Ovary (tissue), 9 donors: ENCODE measurements around the gene PGBD5. TPM values are rescaled to one million over a fixed set of nuclear protein-coding genes. Genes with fewer than 3 reads are reported as not detected.

Experiments used
- DNase-seq, 5 donors: peaks; one replicate each; pipeline ENCODE4 v3.0.0-alpha.2; 2019 to 2020
- H3K27ac ChIP-seq, 2 donors: fragments of 200-600 bp; one replicate each; pipeline versions ENCODE4 v1.5.1 to v1.8.0; 2019 to 2022
- H3K27me3 ChIP-seq: fragments of 200-600 bp; one replicate; pipeline ENCODE4 v1.8.0; 2022
- H3K36me3 ChIP-seq: fragments of 200-600 bp; sonication (generic); one replicate; pipeline ENCODE4 v1.5.1; 2019
- H3K4me1 ChIP-seq: one replicate; pipeline ENCODE4 v1.8.1; 2013; ENCODE audit warnings: mild to moderate bottlenecking, moderate library complexity; ENCODE audit not compliant: insufficient read depth
- H3K4me3 ChIP-seq: fragments of 200-600 bp; sonication (generic); one replicate; pipeline ENCODE4 v1.5.1; 2017
- H3K9me3 ChIP-seq, 2 donors: fragments of 200-600 bp in 1 of 2; sonication (generic) in 1 of 2; one replicate each; pipeline versions ENCODE4 v1.5.1 to v1.8.1; 2013 to 2019; ENCODE audit warnings: mild to moderate bottlenecking in 1 of 2, moderate library complexity in 1 of 2
- EP300 ChIP-seq: sonication (generic); formaldehyde crosslinking; IDR thresholded peaks from one replicate; pipeline ENCODE4 v1.6.1; 2017; ENCODE audit warnings: antibody characterized with exemption
- POLR2A ChIP-seq: fragments of 450-650 bp; IDR thresholded peaks from one replicate; pipeline ENCODE4 v1.6.1; 2017; ENCODE audit warnings: antibody characterized with exemption, mild to moderate bottlenecking, moderate library complexity
- WGBS, 3 donors: extraction: QIAGEN DNeasy Blood & Tissue Kit in 1 of 3; methylation state at CpG; one replicate each; pipeline versions ENCODE4 v1.1.5 to v1.1.7; 2013 to 2017; 5-methylcytosine and 5-hydroxymethylcytosine counted together
- intact Hi-C, 4 donors: fragments of 100-400 bp; cut with DNase I; formaldehyde crosslinking; loops; one replicate each; pipeline versions ENCODE4 v1.11.0 to v1.15.1; 2022 to 2023
- polyA plus RNA-seq, 2 donors: library from polyadenylated mRNA; stranded (reverse); fragments of 200-250 nt in 1 of 2; fragments of 350-450 nt in 1 of 2; fragmentation: Illumina TruSeq in 1 of 2; extraction: RNeasy Lipid Tissue Mini Kit (QIAGEN cat#74804) in 1 of 2; gene quantifications; one replicate each; pipeline ENCODE4 v1.2.3, GENCODE V29; 2013 to 2014
- total RNA-seq, 7 donors: library from RNA; depleted of rRNA in 2 of 7; stranded (reverse); fragments of >200 nt in 2 of 7; fragmentation: NEBNext Ultra II Directional in 3 of 7; extraction: Animal tissue kit (Norgen Biotek cat#: 25700) in 3 of 7; gene quantifications; one replicate each; pipeline versions ENCODE4 v1.1.0 to v1.2.4, GENCODE V29; 2016 to 2023
- TF ChIP-seq, protein P1 (sequence below), 3 donors: fragments of 450-650 bp in 2 of 3; fragments of 200-600 bp in 1 of 3; IDR thresholded peaks; one replicate each; pipeline versions ENCODE4 v1.5.1 to v1.8.0; 2016 to 2022; ENCODE audit warnings: antibody characterized with exemption in 3 of 3, mild to moderate bottlenecking in 1 of 3
- donor health status: DM: no; HTN: no; CAD: no; lungs with moderate emphysema.
- donor health status: DM: no; HTN: no; CAD: no.
- donor health status: Bipolar disorder and iron deficiency.
- donor health status: DM: yes; HTN: yes; CAD: no.
- donor health status: DM: no; HTN: no; CAD: no.
- donor health status: DM: yes; HTN: yes; CAD: no.

PGBD5 gene
- total and polyA plus RNA-seq, 9 donors: 0.12 to 2.6 (median 1.1) TPM

DNA sequence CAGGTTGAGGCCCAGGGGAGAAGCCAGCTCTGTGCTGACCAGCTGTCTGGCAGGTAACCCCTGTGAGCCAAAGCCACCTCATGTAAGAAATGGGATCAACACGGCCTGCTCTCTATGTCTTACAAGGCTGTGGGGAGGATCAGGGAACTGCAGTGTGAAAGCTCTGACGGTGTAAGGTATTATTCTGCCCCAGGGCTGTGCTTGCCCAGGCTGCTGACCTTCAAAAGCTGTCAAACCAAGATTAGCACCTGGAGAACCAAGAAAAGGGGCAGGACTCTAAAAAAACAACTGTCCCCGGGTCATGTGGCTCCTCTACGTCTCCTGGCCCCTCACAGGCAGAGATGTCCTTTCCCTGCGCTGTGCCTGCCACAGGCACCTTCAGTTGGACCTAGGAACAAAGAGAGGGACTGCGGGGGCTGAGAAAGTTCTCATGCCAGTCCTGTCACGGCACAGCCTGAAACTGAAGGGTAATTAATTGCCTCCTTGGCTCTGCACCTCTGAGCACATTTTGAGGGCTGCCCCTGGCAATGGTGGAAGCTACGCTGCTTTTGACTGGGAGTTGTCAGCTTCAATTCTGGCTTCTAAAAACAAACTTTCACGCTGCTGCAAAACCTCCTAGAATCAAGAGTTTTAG, 77.6 kb downstream of the PGBD5 start:
- Histone ChIP-seq H3K27ac (no peak overlapping the region), H3K4me3 (no peak overlapping the region), H3K36me3 (no peaks in the 10 kb centered on the region), H3K27me3 (no peaks in the 10 kb centered on the region), H3K4me1 (no peaks in the 10 kb centered on the region), H3K9me3 (no peaks in the 10 kb centered on the region)
- WGBS, 3 donors: 58 to 61% (median 59%) methylated on average over 9 of the region's 9 CpGs
- intact Hi-C loops: no loop called here
- no peak for DNase-seq
- TF ChIP-seq EP300 (no peak), POLR2A (no peak)
- TF ChIP-seq, protein P1, sequence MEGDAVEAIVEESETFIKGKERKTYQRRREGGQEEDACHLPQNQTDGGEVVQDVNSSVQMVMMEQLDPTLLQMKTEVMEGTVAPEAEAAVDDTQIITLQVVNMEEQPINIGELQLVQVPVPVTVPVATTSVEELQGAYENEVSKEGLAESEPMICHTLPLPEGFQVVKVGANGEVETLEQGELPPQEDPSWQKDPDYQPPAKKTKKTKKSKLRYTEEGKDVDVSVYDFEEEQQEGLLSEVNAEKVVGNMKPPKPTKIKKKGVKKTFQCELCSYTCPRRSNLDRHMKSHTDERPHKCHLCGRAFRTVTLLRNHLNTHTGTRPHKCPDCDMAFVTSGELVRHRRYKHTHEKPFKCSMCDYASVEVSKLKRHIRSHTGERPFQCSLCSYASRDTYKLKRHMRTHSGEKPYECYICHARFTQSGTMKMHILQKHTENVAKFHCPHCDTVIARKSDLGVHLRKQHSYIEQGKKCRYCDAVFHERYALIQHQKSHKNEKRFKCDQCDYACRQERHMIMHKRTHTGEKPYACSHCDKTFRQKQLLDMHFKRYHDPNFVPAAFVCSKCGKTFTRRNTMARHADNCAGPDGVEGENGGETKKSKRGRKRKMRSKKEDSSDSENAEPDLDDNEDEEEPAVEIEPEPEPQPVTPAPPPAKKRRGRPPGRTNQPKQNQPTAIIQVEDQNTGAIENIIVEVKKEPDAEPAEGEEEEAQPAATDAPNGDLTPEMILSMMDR (IDR thresholded peaks at IDR 0.05): no peak

DNA sequence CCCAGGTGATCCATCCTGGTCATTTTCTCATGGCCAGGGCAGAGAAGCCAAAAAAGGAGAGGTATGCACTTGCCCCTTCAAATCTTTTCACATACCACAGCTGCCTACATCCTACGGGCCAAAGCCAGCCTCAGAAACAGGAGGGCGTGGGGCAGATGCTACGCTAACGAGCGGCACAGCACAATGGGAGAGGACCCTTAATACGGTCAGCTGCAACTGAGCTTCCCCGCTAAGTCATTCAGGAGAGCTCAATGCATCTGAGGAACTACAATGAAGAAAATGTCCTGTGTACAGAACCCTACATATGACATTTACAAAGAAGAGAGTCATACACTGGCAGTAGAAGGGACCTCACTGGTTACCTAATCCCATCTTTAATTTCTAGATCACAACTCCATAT, 78.2 kb downstream of the PGBD5 start:
- intact Hi-C loops: no loop called here
- Histone ChIP-seq H3K27me3 (no peaks in the 10 kb centered on the region), H3K36me3 (no peaks in the 10 kb centered on the region), H3K27ac (no peak overlapping the region), H3K4me1 (no peaks in the 10 kb centered on the region), H3K4me3 (no peak overlapping the region), H3K9me3 (no peaks in the 10 kb centered on the region)
- 87 to 93% (median 89%) methylated on average over 7 of the region's 7 CpGs for WGBS, 3 donors
- DNase-seq: no peak
- TF ChIP-seq POLR2A (no peak), EP300 (no peak)
- TF ChIP-seq, protein P1 (IDR thresholded peaks at IDR 0.05): no peak

DNA sequence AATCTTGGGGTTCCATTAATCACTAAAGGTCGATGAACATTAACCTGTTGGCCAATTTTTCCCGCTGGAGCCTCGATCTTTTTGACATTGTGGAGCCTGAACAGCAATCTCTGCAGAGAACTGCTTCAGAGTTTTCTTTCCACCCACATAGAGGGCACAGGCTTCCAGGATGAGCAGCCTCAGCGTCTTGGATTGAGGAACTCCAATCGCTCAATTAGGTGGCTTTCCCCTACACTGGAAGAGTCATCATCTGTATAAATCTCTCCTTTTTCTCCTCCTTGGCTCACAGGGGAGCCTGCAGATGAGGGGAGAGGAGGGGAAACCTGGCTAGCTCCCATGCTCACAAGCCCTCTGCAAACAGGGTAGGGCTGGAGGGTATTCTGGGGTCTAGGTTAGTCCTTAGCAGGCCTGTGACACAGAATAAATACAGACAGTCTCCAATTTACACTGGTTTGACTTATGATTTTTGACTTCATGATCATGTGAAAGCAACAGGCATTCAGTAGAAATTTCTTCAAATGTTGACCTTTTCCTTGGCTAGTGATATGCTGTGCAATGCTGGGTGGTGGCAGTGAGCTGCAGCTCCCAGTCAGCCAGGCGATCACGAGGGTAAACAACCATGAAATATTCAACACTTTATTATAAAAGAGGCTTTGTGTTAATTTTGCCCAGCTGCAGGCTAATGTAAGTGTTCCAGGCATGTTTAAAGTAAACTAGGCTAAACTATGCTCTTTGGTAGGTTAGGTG, 80.8 kb downstream of the PGBD5 start:
- TF ChIP-seq, protein P1 (IDR thresholded peaks at IDR 0.05): no peak
- TF ChIP-seq POLR2A: no peak
- no peak for TF ChIP-seq EP300
- H3K4me3 ChIP-seq: no peak overlapping the region
- DNase-seq: no peak
- intact Hi-C loops: no loop called here
- H3K4me1 ChIP-seq: no peaks in the 10 kb centered on the region
- no peak overlapping the region for H3K27ac ChIP-seq
- no peaks in the 10 kb centered on the region for H3K27me3 ChIP-seq
- no peaks in the 10 kb centered on the region for H3K9me3 ChIP-seq
- WGBS, 3 donors: 70 to 84% (median 77%) methylated on average over 7 of the region's 7 CpGs
- H3K36me3 ChIP-seq: no peaks in the 10 kb centered on the region

DNA sequence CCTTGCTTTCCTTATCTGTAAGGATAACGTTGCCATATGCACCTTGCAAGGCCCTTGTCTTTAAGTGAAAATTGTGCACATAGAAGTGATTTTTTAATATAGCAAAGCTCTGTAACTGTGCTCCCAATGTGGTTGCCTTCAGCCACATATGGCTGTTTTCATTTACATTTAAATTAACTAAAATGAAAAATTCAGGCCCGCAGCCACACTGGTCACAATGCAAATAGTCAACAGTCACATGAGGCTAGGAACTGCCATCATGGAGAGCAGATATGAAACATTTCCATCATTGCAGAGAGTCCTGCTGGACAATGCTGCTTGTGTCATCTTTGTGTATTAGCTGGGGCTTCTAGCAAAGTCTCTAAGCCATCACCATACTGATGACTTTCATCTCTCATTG, 83.4 kb downstream of the PGBD5 start:
- 82 to 94% (median 86%) methylated on average over 2 of the region's 2 CpGs for WGBS, 3 donors
- Histone ChIP-seq H3K4me1 (no peaks in the 10 kb centered on the region), H3K36me3 (no peaks in the 10 kb centered on the region), H3K4me3 (no peak overlapping the region), H3K27me3 (no peaks in the 10 kb centered on the region), H3K9me3 (no peaks in the 10 kb centered on the region), H3K27ac (no peak overlapping the region)
- no peak for DNase-seq
- intact Hi-C loops: no loop called here
- TF ChIP-seq POLR2A: no peak
- TF ChIP-seq EP300: no peak
- TF ChIP-seq, protein P1 (IDR thresholded peaks at IDR 0.05): no peak
